ENCODE results near the gene IL21R. TPM values are rescaled to one million over a fixed set of nuclear protein-coding genes. Genes with fewer than 3 reads are reported as not detected.

The IL21R gene
- total and polyA plus RNA-seq, 9 of the 15 experiments (the other 6 are each of a cell fraction or from before 2014, with no cell fraction given) = 0.04 to 0.34 (median 0.18) TPM; not detected in 1

DNA sequence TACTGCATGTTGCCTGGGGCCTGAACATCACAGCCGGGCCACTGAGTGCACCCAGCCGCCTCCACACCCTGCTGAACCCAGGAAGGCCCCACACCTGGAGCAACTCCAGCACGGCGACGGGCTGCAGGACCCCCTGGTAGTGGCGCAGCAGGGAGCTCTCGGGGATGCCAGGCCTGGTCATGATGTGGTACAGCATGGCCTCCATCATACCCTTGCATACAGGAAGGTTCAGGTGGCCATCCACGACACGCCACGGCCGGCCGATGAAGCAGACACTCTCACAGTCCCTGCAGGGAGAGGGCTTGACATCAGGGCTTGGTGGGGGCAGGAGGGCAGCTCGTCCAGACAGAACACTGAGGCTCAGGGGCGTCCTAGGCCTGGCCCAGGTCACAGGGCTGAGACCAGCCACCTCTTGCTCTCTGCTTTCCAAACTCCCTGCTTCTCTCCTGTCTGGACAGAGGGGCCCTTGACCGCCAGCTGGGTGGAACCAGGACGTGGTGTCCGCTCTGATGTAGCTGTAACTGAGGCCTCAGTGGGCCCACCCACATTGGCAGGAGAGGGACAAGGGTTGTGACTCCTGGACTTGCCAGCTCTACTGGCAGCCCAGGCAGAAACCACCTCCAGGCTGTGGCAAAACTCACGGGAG, 60.3 kb downstream of the IL21R start:
- no peaks in the 10 kb centered on the region for H3K27me3 ChIP-seq (ENCODE audit: control insufficient read depth in 2 of 2, insufficient read depth in 2 of 2, low read length in 2 of 2)
- H3K4me1 ChIP-seq (replicated peaks in 1 of 2; ENCODE audit: control insufficient read depth in 2 of 2, insufficient read depth in 2 of 2, low read length in 2 of 2) = peaks cover 0 to 7% of the 10 kb centered on the region in 2 experiments; a peak in 2 of 5 replicates

More for the DNA sequence above, 60.3 kb downstream of the IL21R start:
- Histone ChIP-seq H3K36me3 (ENCODE audit: control insufficient read depth, insufficient read depth, low read length) (peaks cover 55% of the 10 kb centered on the region; the same call in 2 of the 3 replicates), H4K20me1 (replicated peaks; ENCODE audit: control insufficient read depth, insufficient read depth, low read length) (no peaks in the 10 kb centered on the region; the same call in 1 of the 2 replicates), H3K9me1 (ENCODE audit: control insufficient read depth, insufficient read depth, low read length) (no peaks in the 10 kb centered on the region), H3K27ac (ENCODE audit: extremely low read depth, low read depth, low read length) (no peak overlapping the region), H3K4me2 (ENCODE audit: insufficient read depth, low read length) (no peak overlapping the region), H3K9ac (ENCODE audit: insufficient read depth in 1 of 2, low read depth in 2 of 2, low read length in 2 of 2) (0 out of 4 replicates have a peak overlapping the region, but pooled peaks of 1 of the 2 experiments have one; percentile 17), H2AFZ (ENCODE audit: low read depth, low read length) (no peak overlapping the region), H3K9me3 (replicated peaks; ENCODE audit: control insufficient read depth, insufficient read depth, low read depth, low read length) (no peaks in the 10 kb centered on the region), H3K4me3 (no peak overlapping the region), H3K79me2 (ENCODE audit: control insufficient read depth, insufficient read depth, low read length) (no peaks in the 10 kb centered on the region)
- no TSS peak for BruUV-seq (replicated peaks)
- CTCF ChIA-PET (ENCODE audit: low intra/inter-chr PET ratio) = no interaction called here
- WGBS (ENCODE audit: insufficient coverage, low coverage, missing lambda C conversion rate) = 78% methylated on average over 13 of the region's 18 CpGs
- TF ChIP-seq NR2C2 (CRISPR knock-in tag; IDR thresholded peaks at IDR 0.05) (no peak), NR2C2 (tag; IDR thresholded peaks at IDR 0.05) (no peak), GTF2A2 (tag; IDR thresholded peaks at IDR 0.05) (no peak), ZSCAN29 (IDR thresholded peaks at IDR 0.05) (no peak), MYC (IDR thresholded peaks at IDR 0.05; ENCODE audit: low read depth, low read length) (no peak), MYC (CRISPR knock-in tag; IDR thresholded peaks at IDR 0.05; ENCODE audit: borderline replicate concordance, low read depth) (no peak), TEAD2 (tag; IDR thresholded peaks at IDR 0.05) (no peak), JUNB (CRISPR knock-in tag; conservative IDR thresholded peaks at IDR 0.05) (no peak), FOS (IDR thresholded peaks at IDR 0.05; ENCODE audit: extremely low read depth, insufficient read length) (no peak), TSC22D4 (tag; IDR thresholded peaks at IDR 0.05) (no peak), MYBL2 (IDR thresholded peaks at IDR 0.05; ENCODE audit: low read depth) (no peak), MYBL2 (CRISPR knock-in tag; IDR thresholded peaks at IDR 0.05; ENCODE audit: borderline replicate concordance) (no peak), OTX1 (CRISPR knock-in tag; IDR thresholded peaks at IDR 0.05) (no peak), MAFK (IDR thresholded peaks at IDR 0.05; ENCODE audit: low read length) (no peak), KDM2B (CRISPR knock-in tag; IDR thresholded peaks at IDR 0.05) (no peak)
- POLR2A ChIA-PET = interaction anchor here (0.6 to 2.3 kb wide), 3 partner anchors 10 to 16 kb away, joined by 3 to 7 read pairs (median 5); no protein-coding TSS in a partner anchor
- DNase-seq (ENCODE audit: extremely low read depth in 1 of 4, low spot score in 3 of 4) (no peak), FAIRE-seq (no peak), ATAC-seq (no peak)
- intact Hi-C loops (cut with micrococcal nuclease) (no loop called here), in situ Hi-C loops (cut with MboI) (no loop called here)
